ENCODE measurements around the gene PPP1R3A.

GRCh38 chr7:113856010-113856409, 62.8 kb downstream of the PPP1R3A start:
- TF ChIP-seq EZH2phosphoT487 (IDR thresholded peaks at IDR 0.05; ENCODE audit: borderline replicate concordance) (no peak), ATF3 (IDR thresholded peaks at IDR 0.05) (no peak), YY1 (IDR thresholded peaks at IDR 0.05; ENCODE audit: extremely low read depth, insufficient replicate concordance, low read depth, low read length) (no peak), CTCF (IDR thresholded peaks at IDR 0.05 in 2 of 3, conservative IDR thresholded peaks at IDR 0.05 in 1 of 3; ENCODE audit: borderline replicate concordance in 1 of 3, insufficient read depth in 1 of 3, low read depth in 2 of 3, low read length in 2 of 3) (no peak), POLR2A (IDR thresholded peaks at IDR 0.05; ENCODE audit: borderline replicate concordance, extremely low read depth, insufficient read depth, insufficient read length) (no peak), SIN3A (IDR thresholded peaks at IDR 0.05; ENCODE audit: low read depth) (no peak), ZNF274 (IDR thresholded peaks at IDR 0.05; ENCODE audit: low read depth, low read length) (no peak), EZH2 (IDR thresholded peaks at IDR 0.05) (no peak), RAD21 (IDR thresholded peaks at IDR 0.05; ENCODE audit: low read depth) (no peak), ZBTB33 (IDR thresholded peaks at IDR 0.05; ENCODE audit: extremely low read depth, insufficient replicate concordance, low read length) (no peak), TCF7L2 (IDR thresholded peaks at IDR 0.05; ENCODE audit: borderline replicate concordance, extremely low read depth, insufficient read depth, insufficient read length) (no peak)
